Endothelial cell (in vitro differentiated cells): ENCODE data around the gene SRRT. TPM values are rescaled to one million over a fixed set of nuclear protein-coding genes. Genes with fewer than 3 reads are reported as not detected.
A peak's percentile ranks its signal among the peaks of the same experiment; 100 is the strongest.
"Not testable (repeated sequence)": the region's sequence is repeated elsewhere in the genome, so short reads cannot be mapped to it uniquely, and the experiment has no call there.

Source experiments
- DNase-seq: peaks from one replicate; pipeline ENCODE4 v3.0.0; 2021; ENCODE audit warnings: low spot score
- H3K27ac Mint-ChIP-seq: one replicate; pipeline ENCODE4 v1.8.0; 2021; ENCODE audit warnings: mixed read lengths, inconsistent platforms; ENCODE audit not compliant: unreplicated experiment
- H3K27me3 Mint-ChIP-seq: one replicate; pipeline ENCODE4 v1.8.0; 2021; ENCODE audit warnings: mild to moderate bottlenecking, moderate library complexity, mixed read lengths, inconsistent platforms; ENCODE audit not compliant: unreplicated experiment
- H3K36me3 Mint-ChIP-seq: one replicate; pipeline ENCODE4 v1.8.0; 2021; ENCODE audit warnings: mild to moderate bottlenecking, low read depth, mixed read lengths, inconsistent platforms; ENCODE audit not compliant: unreplicated experiment
- H3K4me1 Mint-ChIP-seq: one replicate; pipeline ENCODE4 v1.8.0; 2021; ENCODE audit warnings: mild to moderate bottlenecking, mixed read lengths, inconsistent platforms; ENCODE audit not compliant: unreplicated experiment
- H3K4me3 Mint-ChIP-seq: one replicate; pipeline ENCODE4 v1.8.0; 2021; ENCODE audit warnings: mild to moderate bottlenecking, mixed read lengths, inconsistent platforms; ENCODE audit not compliant: unreplicated experiment
- H3K9me3 Mint-ChIP-seq: one replicate; pipeline ENCODE4 v1.8.0; 2021; ENCODE audit warnings: mixed read lengths, inconsistent platforms; ENCODE audit not compliant: unreplicated experiment
- CTCF ChIP-seq: fragments of 200-600 bp; sonication (generic); IDR thresholded peaks from one replicate; pipeline ENCODE4 v1.5.0; 2021; ENCODE audit warnings: antibody characterized with exemption; ENCODE audit not compliant: unreplicated experiment
- microRNA-seq: library from miRNA; unstranded; fragments of <30 nt; microRNA quantifications from one replicate; pipeline ENCODE4, GENCODE V29; 2020; ENCODE audit not compliant: unreplicated experiment
- total RNA-seq: library from RNA; stranded (reverse); fragmentation: NEBNext Ultra II Directional; extraction: Animal tissue kit (Norgen Biotek cat#: 25700); gene quantifications from one replicate; pipeline ENCODE4 v1.2.1, GENCODE V29; 2021; ENCODE audit not compliant: unreplicated experiment

The SRRT gene
- total RNA-seq, 1 donor from 2014 or later = 173 TPM

GRCh38 chr7:100929808-100930174, 54.9 kb downstream of the SRRT start:
- no peak overlapping the region for H3K27ac Mint-ChIP-seq
- DNase-seq = no peak
- H3K4me1 Mint-ChIP-seq = no peaks in the 10 kb centered on the region
- TF ChIP-seq CTCF = no peak
- H3K4me3 Mint-ChIP-seq = no peak overlapping the region
- H3K27me3 Mint-ChIP-seq = peaks cover 6% of the 10 kb centered on the region
- H3K9me3 Mint-ChIP-seq = no peaks in the 10 kb centered on the region
- H3K36me3 Mint-ChIP-seq = peaks cover 3% of the 10 kb centered on the region

DNA sequence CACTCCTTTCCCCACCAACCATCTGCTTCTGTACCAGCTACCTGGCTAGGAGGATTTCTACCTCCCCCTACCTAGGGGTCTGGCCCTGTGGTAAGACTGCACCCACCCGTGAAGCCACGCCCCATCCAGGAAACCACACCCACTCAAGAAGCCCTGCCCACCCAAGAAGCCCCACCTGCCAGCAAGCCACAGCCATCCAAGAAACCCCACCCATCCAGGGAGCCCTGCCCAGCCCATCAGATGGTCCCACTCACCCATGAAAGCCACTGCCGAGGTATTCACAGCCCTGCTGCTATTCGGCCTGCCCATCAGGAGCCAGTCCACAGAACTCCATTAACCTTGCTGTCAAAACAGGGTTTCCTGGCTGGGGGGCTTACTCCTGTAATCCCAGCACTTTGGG, 58.8 kb downstream of the SRRT start:
- Mint-ChIP-seq H3K36me3 (peaks cover 3% of the 10 kb centered on the region), H3K4me1 (no peaks in the 10 kb centered on the region), H3K4me3 (no peak overlapping the region), H3K27ac (no peak overlapping the region), H3K27me3 (peaks cover 3% of the 10 kb centered on the region), H3K9me3 (no peaks in the 10 kb centered on the region)
- TF ChIP-seq CTCF = no peak
- DNase-seq = no peak

GRCh38 chr7:100935381-100935780, 60.5 kb downstream of the SRRT start:
- H3K36me3 Mint-ChIP-seq = not testable (repeated sequence)

DNA sequence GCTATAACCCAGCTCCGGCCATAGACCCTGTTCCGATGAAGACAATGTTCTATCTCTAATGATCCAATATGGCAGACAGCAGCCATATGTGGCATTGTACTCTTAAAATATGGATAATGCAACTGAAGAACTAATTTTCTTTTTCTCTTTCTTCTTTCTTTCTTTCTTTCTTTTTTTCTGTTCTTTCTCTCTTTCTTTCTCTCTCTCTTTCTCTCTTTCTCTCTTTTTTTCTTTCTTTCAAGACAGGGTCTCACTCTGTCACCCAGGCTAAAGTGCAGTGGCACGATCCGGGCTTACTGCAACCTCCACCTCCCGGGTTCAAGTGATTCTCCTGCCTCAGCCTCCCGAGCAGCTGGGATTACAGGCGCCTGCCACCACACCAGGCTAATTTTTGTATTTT, 61.3 kb downstream of the SRRT start:
- not testable (repeated sequence) for DNase-seq, H3K36me3 Mint-ChIP-seq, H3K27me3 Mint-ChIP-seq, H3K4me3 Mint-ChIP-seq, H3K4me1 Mint-ChIP-seq, H3K9me3 Mint-ChIP-seq, H3K27ac Mint-ChIP-seq

More at GRCh38 chr7:100935381-100935780, 60.5 kb downstream of the SRRT start:
- not testable (repeated sequence) for H3K4me3 Mint-ChIP-seq, H3K27me3 Mint-ChIP-seq, H3K27ac Mint-ChIP-seq, DNase-seq, H3K9me3 Mint-ChIP-seq, H3K4me1 Mint-ChIP-seq

Small RNA genes lying within 50 kb of the gene (microRNA-seq; reads per million reads assigned to microRNA genes)
- gene MIR6875 = 2.3 reads per million, percentile 33 among the genes with 10 or more reads in this experiment

Other genes starting within 250 kb of the SRRT start
- 1.0 TPM for gene TFR2, start 233.6 kb upstream of the SRRT start, total RNA-seq
- not detected for gene ACTL6B, start 218.7 kb upstream of the SRRT start, total RNA-seq
- gene GNB2, start 201.4 kb upstream of the SRRT start, total RNA-seq = 336 TPM
- gene GIGYF1, start 180.9 kb upstream of the SRRT start, total RNA-seq = 70.6 TPM
- 30.6 TPM for gene POP7, start 169.0 kb upstream of the SRRT start, total RNA-seq
- 0.33 TPM for gene EPO, start 154.6 kb upstream of the SRRT start, total RNA-seq
- gene ZAN, start 141.5 kb upstream of the SRRT start, total RNA-seq = 0.05 TPM
- gene EPHB4, start 47.6 kb upstream of the SRRT start, total RNA-seq = 288 TPM
- gene SLC12A9, start 22.4 kb upstream of the SRRT start, total RNA-seq = 60.5 TPM
- gene TRIP6, start 7.7 kb upstream of the SRRT start, total RNA-seq = 93.8 TPM
- gene UFSP1, start 14.6 kb downstream of the SRRT start, total RNA-seq = 2.4 TPM
- 3.0 TPM for gene ACHE, start 20.8 kb downstream of the SRRT start, total RNA-seq
- gene MUC3A, start 74.4 kb downstream of the SRRT start, total RNA-seq = 3.4 TPM
- 1.3 TPM for gene MUC12, start 94.5 kb downstream of the SRRT start, total RNA-seq
- not detected for gene MUC17, start 145.0 kb downstream of the SRRT start, total RNA-seq
- 5.3 TPM for gene TRIM56, start 210.4 kb downstream of the SRRT start, total RNA-seq